Activated CD4-positive, CD25-positive, alpha-beta regulatory T cell treated with anti-CD3 and anti-CD28 coated beads, Interleukin-2, amount 50 U/mL, for 16 hours (primary cell): ENCODE measurements around the gene SAMD14.

ENCODE experiments used
- DNase-seq: peaks from one replicate; pipeline ENCODE4 v3.0.0-alpha.2; 2020; ENCODE audit warnings: low read depth, low spot score

The SAMD14 gene

DNA sequence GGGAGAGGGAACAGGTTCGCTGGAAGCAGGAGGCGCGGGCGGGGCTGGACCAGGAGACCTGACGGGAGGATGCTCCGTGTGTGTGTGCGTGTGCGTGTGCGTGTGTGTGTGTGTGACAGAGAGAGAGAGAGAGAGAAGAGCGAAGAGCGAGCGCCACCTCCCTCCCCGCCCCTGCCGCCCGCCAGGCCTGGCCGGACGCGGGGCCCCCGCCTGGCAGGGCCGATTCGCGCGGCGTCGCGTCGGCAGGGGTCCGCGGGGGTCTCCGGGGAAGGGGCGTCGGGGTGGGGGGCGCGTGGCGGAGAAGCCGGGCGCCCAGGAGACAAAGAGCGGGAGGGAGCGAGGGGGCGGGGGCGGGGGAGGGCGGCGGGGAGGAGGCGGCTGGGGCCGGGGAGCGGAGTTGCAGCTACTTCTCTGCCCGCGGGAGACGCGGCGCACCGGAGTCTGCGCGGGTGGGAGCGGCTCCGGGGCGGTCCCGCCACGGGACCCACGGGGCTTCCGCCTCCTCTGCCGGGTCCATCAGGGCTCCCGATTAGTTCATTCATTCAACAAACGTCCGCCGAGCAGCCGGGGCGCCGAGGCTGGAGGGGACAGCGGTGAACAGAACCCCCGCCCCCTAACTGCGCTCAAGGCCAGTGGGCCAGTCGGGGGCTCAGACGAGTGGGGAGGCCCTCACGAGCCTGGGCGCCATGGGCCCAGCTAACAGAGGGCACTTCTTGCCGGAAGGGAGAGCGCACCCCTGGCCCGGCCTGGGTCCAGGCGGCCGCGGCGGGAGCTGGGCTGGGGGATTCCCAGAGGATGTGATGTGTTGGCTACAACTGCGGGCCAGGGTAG lies at the start of gene SAMD14:
Gene SAMD14, minus strand, starts transcription at position 433 of the 831 bp plus-strand sequence. CDS start 5,201 bp downstream, outside the sequence.
- DNase-seq, result no peak

DNA sequence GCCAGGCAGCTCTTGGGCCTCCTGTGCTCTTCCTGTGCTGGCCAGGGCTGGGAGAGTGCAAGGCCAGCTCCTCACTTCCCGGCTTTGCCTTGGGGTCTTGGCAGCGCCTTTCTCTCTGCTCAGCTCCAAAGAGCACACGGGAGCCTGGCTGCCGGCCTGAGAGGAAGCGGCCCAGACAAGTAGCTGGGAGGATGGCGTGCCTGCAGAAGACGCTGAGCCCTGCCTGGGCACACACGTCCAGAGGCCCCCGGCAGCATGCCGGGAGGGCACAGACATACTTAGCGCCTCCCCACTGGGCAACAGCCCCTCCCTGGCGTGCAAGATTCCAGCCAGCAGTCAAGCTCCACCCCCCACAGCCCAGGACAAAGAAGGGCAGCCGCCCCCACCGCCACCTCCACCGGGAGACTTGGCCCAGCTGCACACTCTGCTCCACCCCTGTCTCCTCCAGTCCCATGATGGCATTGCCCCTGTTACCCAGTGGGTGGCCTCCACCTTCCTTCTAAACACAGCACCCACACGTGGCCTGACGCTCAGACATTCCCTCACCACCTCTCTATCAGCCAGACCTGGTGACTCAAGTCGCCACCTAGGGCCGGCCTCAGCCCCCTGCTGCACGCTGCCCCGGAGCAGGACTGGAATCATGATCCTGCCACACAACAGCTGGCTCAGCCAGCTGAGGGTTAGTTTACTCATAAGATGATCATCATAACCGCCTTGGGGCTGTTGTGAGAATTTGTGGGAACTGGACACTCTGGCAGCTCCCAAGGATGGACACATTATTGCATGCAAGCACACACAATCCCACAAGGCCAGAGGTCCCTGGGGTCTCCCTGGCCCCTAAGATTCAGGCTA lies 48.2 kb upstream of the SAMD14 start:
- DNase-seq, result no peak

DNA sequence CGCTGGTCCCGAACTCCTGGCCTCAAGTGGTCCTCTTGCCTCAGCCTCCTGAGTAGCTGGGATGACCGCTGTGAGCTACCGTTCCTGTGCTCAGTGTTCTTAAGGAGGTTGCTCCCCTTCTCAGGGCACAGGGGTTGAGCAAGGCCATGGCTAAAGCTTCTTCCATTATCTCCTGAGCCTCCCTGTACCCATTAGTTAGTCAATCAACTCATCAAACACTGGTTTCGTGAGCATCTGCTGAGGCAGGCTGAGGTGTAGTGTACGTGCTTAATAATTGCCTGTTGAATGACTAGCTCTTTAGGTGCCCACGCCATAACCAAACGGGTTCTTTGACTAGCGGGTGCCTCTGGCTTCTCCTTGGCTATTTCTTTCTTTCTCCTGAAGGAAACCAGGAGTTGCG lies 47.5 kb upstream of the SAMD14 start:
- no peak for DNase-seq

DNA sequence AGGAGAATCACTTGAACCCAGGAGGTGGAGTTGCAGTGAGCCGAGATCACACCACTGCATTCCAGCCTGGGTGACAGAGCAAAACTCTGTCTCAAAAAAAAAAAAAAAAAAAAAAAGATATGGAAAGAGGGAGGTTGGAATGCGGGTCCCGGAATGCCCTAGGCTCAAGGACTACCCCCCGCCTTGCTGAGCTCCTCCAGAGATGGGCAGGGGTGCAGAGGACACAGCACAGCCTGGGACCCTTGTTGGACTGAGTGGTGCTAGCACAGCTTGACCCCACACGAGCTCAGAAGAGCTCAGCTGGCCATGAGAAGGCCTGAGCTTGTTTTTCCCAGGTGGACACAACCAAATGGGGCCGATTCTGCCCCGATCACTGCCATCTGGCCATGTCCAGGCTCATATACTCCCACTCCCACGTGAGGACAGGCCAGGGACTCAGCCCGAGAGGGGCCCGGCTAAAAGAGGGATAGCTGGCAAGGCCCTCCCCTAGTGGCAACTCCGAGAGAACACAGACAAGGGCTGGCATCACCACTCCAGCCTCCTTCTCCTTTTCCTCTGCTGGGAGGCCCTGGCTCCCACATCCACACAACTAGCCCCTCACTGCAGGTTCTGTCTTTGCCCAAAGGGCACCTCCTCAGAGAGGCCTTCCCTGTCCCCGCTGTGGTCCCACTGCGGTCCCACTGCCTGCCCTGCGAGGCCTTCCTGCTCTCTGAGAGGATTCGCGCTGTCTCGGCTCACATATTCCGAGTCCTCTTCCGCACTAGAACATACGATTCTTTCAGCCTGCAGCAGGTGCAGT lies 46.8 kb upstream of the SAMD14 start:
- no peak for DNase-seq

DNA sequence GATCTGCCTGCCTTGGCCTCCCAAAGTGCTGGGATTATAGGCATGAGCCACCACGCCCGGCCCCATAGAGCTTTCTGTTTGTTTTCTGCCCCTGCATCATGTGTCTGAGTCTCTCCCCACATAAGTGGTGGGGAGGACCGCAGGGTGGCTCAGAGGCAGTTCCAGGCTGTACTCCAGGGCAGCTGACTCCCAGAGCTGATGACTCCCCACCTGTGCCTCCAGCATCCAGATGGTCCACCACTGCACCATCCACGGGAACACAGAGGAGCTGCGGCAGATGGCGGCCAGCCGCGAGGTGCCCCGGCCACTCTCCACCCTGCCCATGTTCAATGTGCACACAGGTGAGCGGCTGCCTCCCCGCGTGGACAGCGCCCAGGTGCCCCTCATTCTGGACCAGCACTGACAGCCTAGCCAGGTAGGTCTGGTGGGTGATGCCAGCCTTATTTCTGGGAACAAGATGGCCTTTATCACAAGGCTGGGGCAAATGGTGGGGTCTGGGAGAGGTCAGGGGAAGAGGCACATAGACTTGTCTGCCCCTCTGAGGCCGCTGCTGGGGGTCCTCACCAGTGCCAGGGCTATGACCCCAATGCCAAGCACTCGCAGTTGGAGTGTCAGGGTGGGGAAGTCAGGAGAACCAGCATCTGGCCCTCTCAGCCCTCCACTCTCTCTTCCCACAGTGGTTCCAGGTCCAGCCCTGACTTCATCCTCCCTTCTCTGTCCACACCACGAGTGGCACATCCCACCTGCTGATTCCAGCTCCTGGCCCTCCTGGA lies 45.3 kb upstream of the SAMD14 start:
- DNase-seq, result no peak

DNA sequence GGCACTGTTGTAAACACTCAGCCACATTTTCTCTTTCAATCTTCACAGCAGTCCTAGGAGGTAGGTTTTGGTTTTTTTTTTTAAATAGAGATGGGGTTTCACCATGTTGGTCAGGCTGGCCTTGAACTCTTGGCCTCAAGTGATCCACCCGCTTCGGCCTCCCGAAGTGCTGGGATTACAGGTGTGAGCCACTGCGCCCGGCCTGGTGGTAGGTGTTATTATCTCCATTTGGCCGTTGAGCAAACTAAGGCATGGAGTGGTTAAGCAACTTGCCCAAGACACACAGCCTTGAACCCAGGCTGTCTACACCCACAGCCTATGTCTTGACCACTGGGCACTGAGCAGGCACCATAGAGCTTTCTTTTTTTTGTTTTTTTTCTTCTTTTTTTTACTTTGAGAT lies 44.5 kb upstream of the SAMD14 start:
- DNase-seq, result no peak

DNA sequence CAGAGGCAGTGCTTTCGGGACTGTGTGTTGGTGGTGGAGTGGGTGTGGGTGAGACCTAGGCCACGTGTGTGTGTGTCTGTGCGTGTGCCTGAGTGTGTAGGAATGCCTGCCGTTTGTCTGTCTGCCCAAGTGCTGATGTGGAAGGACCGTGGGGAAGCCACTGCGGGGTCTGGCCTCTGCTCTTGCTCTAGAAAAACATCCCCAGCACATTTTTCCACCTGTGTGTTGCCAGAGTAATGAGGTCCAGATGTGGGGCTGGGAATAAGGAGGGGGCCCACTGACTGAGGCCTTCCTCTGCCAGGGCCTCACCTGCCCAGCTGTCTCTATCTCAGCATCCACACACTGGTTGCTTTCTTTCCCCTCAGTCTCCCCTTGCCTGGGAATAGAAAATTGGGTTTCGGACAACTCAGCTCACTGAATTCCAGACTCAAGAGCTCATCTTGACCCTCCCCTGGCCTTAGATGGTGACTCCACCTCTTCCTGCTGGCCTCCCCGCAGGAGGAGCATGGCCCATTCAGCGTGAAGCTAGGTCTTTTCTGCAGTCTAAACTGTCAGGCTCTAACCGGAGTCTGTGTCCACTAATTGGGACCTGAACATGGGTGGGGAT lies 43.5 kb upstream of the SAMD14 start:
- DNase-seq, result no peak

DNA sequence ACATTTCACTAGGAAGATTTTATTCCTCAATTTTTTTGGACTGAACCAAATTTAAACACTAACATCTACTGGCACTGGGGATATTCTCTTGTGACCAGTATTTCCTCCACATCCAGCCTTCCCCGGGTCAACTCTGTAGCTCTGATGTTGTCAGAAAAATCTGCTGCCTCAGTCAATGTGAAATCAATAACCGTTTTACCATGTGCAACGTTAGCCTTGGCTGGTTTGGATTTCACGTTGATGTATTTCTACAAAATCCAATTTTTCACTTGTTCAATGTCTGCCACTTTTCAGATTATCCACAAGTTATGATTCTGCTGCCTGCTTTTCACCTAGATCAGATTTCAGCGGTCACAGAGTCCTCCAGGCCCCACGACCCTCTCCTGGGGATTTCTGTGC lies 43.0 kb upstream of the SAMD14 start:
- no peak for DNase-seq

DNA sequence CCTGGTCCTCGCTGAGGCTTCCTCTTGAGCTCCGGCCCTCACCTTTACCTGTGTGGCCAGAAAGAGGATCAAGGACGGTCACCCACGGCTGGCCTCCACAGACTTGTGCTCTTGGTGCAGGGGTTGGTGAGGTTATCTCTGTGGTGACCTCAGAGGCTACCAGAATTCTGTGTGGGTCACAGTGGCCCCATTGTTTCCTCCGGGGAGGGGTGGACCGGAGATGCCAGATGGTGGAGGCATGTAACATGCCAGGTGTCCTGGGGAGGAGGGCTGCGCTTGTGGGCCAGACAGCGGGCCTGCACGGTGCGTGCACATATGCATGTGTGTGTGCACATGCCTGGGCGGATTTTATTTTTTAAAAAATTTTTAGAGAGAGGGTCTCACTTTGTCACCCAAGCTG lies 42.2 kb upstream of the SAMD14 start:
- DNase-seq, result no peak

DNA sequence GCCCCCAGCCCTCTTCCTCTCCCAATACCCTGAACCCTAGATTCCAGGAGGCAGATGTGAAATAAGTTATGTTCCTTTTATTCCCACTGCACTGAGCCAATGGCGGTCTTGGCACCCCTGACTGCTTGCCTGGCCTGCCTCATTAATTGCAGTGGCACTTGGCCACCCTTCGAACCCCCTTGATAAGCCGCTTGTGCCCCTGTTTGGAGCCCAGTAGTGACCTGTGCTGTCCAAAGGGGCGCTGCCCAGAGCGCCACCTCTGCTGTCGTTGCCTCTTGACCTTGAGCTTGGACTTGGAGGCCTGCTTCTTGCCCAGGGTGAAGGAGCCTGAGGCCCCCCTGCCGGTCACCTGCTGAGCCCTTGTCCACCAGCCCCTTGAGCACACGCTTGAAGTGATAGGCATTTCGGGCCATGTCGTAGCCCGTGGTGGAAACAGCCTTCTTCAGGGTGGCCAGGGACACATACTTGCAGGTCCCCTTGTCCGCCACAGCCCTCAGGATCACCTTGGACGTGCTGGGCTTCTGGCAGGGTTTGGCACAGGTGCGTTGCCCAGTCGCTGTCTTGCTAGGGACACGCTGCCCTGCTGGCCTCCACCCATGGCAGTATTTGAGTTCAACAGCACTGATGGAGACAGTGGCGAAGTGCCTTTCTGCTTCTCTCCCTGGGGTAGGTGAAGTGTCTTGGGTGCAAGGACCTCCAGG lies 41.6 kb upstream of the SAMD14 start:
- DNase-seq, result no peak

DNA sequence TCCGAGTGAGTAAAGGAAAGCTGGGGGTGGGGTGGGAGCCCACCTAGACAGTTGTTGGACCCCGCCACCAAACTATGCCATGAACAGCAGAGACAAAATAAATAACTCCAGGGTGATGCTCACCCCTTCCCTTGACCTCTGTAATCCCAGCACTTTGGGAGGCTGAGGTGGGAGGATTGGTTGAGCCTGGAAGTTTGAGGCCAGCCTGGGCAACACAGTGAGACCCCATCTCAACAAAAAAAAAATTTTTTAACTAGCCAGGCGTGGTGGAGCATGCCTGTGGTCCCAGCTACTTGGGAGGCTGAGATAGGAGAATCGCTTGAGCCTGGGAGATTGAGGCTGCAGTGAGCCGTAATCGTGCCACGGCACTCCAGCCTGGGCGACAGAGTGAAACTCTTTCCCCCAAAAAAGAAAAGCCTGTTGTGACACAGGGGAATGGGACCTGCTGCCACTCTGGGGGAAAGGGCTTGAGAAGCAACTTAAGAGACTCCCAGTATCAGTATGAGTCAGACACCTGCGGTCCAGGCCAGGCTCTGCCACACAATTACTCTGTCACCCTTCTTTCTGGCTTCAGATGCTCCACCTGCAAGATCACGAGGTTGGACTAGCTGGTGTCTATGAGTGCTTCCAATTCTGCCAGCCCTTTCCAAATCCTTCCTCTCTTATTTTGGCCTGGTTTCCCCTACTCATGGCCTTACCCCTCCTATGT lies 40.9 kb upstream of the SAMD14 start:
- no peak for DNase-seq

DNA sequence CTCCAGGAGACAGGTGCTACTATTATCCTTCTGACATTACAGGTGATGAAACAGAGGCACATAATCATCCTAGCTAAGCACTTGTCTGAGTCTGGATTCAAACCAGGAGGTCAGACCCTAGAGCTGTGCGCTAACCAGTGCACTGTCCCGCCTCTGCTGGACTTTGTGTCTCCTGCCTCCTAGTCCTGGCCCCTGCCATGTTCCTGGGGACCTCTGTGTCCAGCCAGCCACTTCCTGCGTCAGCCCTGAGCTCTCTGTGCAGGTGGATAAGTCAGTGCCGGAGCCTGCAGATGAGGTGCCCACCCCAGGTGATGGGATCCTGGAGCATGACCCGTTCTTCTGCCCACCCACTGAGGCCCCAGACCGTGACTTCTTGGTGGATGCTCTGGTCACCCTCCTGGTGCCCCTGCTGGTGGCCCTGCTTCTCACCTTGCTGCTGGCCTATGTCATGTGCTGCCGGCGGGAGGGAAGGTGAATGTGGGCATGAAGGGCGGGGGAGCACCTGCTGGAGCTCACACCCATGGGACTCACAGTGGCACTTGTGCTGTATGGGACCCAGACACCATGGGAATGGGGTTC lies 40.0 kb upstream of the SAMD14 start:
- DNase-seq, result no peak

DNA sequence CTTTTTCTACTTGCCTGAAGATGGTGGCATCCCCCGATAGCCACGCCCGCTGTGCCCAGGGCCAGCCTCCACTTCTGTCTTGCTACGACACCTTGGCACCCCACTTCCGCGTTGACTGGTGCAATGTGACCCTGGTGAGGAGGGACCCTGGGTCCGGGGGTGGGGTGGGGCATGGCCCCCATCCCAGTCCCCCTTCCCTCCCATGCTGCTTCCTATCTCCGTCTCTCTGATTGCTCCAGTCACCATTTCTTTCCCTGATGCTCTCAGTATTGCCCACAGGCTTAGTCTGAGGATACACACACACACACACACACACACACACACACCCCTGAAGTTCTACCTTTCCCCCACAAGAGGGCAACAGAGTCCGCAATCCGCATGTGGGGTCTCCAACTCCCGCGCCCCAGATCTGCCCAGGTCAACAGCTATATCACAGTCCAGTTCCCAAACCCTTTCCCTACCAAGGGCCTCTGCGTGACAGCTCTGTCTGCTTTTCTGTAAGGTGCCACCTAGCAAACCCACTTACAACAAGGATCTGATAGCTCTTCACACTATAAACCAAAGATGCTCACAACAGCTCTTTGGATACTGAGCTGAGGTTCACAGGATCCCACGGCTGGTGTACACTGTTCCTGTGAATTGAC lies 39.3 kb upstream of the SAMD14 start:
- DNase-seq, result no peak

DNA sequence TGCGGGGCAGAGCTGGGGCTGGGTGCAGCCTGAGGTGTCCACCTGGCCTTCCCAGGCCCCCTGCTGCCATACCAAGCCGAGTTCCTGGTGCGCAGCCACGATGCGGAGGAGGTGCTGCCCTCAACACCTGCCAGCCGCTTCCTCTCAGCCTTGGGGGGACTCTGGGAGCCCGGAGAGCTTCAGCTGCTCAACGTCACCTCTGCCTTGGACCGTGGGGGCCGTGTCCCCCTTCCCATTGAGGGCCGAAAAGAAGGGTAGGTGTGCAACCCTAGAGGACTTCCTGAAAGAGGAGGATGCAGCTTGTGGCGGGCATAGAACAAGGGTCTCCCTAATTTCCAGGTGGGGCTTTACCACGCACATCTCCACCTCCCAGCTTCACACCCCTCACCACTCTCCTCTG lies 38.4 kb upstream of the SAMD14 start:
- no peak for DNase-seq

DNA sequence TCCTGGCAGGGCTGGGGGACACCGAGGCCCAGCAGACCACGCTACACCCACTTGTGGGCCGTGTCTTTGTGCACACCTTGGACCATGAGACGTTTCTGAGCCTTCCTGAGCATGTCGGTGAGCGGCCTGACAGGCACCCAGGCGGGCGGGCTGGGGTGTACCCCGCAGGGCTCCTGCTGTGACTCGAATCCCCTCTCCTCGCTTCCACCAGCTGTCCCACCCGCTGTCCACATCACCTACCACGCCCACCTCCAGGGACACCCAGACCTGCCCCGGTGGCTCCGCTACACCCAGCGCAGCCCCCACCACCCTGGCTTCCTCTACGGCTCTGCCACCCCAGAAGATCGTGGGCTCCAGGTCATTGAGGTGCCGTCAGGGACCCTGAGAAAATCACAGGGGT lies 37.4 kb upstream of the SAMD14 start:
- DNase-seq, result no peak

DNA sequence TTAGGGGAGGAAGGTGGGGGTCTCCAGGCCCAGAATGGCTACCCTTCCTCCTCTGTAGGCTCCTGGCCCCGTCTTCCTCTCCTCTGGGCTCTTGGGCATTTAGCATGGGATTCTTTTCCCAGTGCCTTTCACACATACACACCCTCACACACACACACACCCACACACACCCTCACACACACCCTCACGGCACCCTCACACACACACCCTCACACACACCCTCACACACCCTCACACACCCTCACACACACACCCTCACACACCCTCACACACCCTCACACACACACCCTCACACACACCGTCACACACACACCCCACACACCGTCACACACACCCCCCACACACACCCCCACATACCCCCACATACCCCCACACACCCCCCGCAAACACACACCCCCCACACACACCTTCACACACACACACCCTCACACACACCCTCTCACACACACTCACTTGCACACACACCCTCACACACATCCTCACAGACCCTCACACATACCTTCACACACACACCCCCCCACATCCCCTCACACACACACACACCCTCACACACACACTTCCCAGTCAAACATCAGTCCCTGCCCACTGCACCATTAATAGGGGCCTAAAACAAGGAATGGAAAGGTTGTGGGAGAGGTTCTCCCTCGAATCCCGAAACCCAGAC lies 36.7 kb upstream of the SAMD14 start:
- no peak for DNase-seq

DNA sequence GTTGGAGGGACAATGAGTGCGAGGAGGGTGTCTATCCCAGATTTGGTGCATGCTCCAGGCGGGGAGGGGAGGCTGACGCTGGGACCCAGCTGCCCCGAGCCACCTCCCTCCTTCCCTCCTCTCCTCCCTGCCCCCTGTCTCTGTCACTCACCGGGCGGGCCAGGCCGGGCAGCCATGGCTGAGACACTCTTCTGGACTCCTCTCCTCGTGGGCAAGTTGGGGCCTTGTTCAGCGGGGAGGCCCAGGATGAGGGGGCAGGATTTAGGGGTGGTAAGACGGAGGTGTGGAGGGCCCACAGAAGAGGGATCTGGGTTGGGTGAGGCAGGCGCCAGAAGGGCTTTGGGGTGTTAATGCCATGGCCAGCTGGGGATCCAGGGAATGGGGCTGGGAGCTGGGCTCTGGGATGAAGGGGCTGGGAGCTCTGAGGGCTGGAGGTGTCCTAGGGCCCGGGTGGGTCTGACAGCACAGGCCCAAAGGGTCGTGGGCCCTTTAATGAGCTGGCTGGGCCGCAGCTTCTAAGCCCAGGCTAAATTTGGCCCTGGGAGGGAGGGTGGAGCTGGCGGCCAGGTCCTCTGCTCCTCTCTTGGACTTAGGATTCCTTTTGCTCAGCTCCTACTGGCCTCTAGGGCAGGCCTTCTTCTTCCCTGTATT lies 36.0 kb upstream of the SAMD14 start, which contains the start of gene SGCA:
Gene SGCA, plus strand, starts transcription at position 139 of the 651 bp plus-strand sequence. Its CDS starts 36 bp downstream, at position 175.
- DNase-seq, result no peak
